HUES6 (cell line): ENCODE results near the gene YTHDF2.
"Not testable (repeated sequence)": the region's sequence is repeated elsewhere in the genome, so short reads cannot be mapped to it uniquely, and the experiment has no call there.

ENCODE experiments used
- H3K27ac ChIP-seq: 2 replicates; pipeline ENCODE4 v1.7.0; 2013; ENCODE audit warnings: low read depth, mild to moderate bottlenecking, low read length, inconsistent platforms
- H3K27me3 ChIP-seq: 2 replicates; pipeline ENCODE4 v1.6.1; 2013; ENCODE audit warnings: low read length; ENCODE audit not compliant: control insufficient read depth, insufficient read depth
- H3K36me3 ChIP-seq: 2 replicates; pipeline ENCODE4 v1.6.1; 2013; ENCODE audit warnings: low read length; ENCODE audit not compliant: control insufficient read depth, insufficient read depth
- H3K4me1 ChIP-seq: 2 replicates; pipeline ENCODE4 v1.6.1; 2013; ENCODE audit warnings: low read length; ENCODE audit not compliant: control insufficient read depth, insufficient read depth
- H3K4me3 ChIP-seq: 2 replicates; pipeline ENCODE4 v1.5.1; 2013; ENCODE audit warnings: low read depth, low read length
- H3K9ac ChIP-seq: one replicate; pipeline ENCODE4 v1.6.1; 2013; ENCODE audit warnings: mild to moderate bottlenecking, low read length
- H3K9me3 ChIP-seq: 2 replicates; pipeline ENCODE4 v1.6.1; 2013; ENCODE audit warnings: low read depth, low read length; ENCODE audit not compliant: control insufficient read depth, insufficient read depth

Gene YTHDF2

GRCh38 chr1:28736450-28737306 lies at the start of gene YTHDF2:
YTHDF2 (plus strand) TSS chr1:28736940; CDS start chr1:28737121, 181 bp downstream.
- Histone ChIP-seq H3K27me3 (no peaks in the 10 kb centered on the region), H3K9ac (peak within 1 kb of the TSS; percentile 100), H3K27ac (peak within 1 kb of the TSS; percentile 99), H3K4me3 (peak within 1 kb of the TSS; percentile 99), H3K9me3 (no peaks in the 10 kb centered on the region), H3K4me1 (peaks cover 16% of the 10 kb centered on the region), H3K36me3 (peaks cover 43% of the 10 kb centered on the region)

GRCh38 chr1:28691627-28692026 lies 45.1 kb upstream of the YTHDF2 start:
- peaks cover 54% of the 10 kb centered on the region for H3K36me3 ChIP-seq
- not testable (repeated sequence) for H3K4me1 ChIP-seq, H3K9ac ChIP-seq, H3K27me3 ChIP-seq, H3K27ac ChIP-seq, H3K9me3 ChIP-seq, H3K4me3 ChIP-seq

DNA sequence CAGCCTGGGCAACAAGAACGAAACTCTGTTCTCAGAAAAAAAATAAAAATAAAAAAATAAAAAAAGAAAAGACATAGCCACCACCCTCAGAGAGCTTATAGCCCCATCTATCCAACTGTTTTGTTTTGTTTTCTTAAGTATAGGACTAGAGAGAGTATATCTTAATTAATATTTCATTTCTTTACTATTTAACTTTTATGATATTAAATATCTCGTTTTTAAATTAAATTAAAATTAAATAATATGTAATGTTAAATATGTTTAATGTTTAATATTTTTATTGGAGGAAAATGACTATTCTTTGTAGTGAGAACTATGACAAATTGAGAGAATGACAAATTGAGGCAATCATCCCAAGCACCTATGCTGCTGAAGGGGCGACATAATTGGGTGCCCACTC lies 33.1 kb upstream of the YTHDF2 start:
- no peak overlapping the region for H3K9ac ChIP-seq
- no peaks in the 10 kb centered on the region for H3K27me3 ChIP-seq
- no peak overlapping the region for H3K27ac ChIP-seq
- H3K4me3 ChIP-seq, result no peak overlapping the region
- peaks cover 55% of the 10 kb centered on the region for H3K36me3 ChIP-seq
- no peaks in the 10 kb centered on the region for H3K9me3 ChIP-seq
- H3K4me1 ChIP-seq, result no peaks in the 10 kb centered on the region

GRCh38 chr1:28716336-28716735 lies 20.4 kb upstream of the YTHDF2 start:
- Histone ChIP-seq H3K27ac (no peak overlapping the region), H3K27me3 (no peaks in the 10 kb centered on the region), H3K4me3 (no peak overlapping the region), H3K36me3 (peaks cover 38% of the 10 kb centered on the region), H3K9ac (no peak overlapping the region), H3K9me3 (no peaks in the 10 kb centered on the region), H3K4me1 (peaks cover 8% of the 10 kb centered on the region; the same call in 1 of the 2 replicates)

DNA sequence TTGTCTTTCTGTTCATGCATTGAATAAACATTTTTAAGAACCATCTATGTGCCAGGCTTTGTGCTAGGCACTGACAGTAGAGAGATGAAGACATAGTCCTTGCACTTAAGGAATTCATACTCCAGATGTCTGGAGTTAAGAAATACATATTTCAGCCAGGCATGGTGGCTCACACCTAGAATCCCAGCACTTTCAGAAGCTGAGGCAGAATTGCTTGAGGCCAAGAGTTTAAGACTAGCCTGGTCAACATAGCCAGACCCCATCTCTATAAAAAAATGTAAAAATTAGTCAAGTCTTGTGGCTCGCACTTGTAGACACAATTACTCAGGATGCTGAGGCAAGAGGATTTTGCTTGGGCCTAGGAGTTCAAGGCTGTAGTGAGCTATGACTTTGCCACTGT lies 18.6 kb upstream of the YTHDF2 start:
- Histone ChIP-seq H3K9me3 (no peaks in the 10 kb centered on the region), H3K27ac (no peak overlapping the region), H3K4me1 (peaks cover 8% of the 10 kb centered on the region; the same call in 1 of the 2 replicates), H3K9ac (no peak overlapping the region), H3K36me3 (peaks cover 26% of the 10 kb centered on the region), H3K27me3 (no peaks in the 10 kb centered on the region), H3K4me3 (no peak overlapping the region)

DNA sequence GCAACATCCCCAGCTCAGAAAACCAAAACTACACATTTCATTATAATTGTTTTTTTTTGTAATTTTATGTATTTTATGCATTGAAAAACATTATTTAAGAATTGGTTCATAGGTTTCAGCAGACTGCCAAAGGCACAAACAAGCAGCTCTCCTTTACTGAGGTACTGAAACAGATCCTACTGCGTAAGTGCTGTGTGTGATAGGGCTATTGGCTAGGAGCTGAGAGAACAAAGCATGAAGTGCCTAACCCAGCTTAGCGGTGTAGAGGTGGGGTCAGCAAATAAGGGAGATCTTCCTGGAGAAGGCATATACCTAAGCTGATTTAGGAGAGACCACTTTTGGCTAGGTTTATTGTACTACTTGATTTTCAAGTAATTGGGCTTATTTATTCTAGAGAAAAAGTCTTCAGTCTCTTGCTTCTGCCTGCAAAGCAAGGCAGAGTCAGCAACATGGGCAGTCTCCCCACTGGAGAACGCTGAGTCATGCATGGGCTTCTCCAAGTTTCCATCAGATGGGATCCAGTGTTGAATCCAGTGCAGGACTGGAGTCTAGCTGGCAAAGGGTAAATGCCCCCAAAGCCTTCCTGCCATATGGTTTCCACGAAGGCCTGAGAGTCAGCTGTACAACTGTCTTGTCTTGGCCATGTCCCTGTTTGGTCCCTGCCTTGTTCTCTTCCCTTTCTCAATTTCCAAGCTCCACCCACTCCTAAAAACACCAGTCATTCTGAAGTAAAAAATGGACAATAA lies 18.0 kb upstream of the YTHDF2 start:
- H3K36me3 ChIP-seq, result peaks cover 20% of the 10 kb centered on the region
- no peak overlapping the region for H3K9ac ChIP-seq
- no peak overlapping the region for H3K27ac ChIP-seq
- H3K4me1 ChIP-seq, result peaks cover 8% of the 10 kb centered on the region; the same call in 1 of the 2 replicates
- H3K9me3 ChIP-seq, result no peaks in the 10 kb centered on the region
- no peaks in the 10 kb centered on the region for H3K27me3 ChIP-seq
- H3K4me3 ChIP-seq, result no peak overlapping the region

GRCh38 chr1:28719332-28719619 lies 17.5 kb upstream of the YTHDF2 start:
- H3K4me1 ChIP-seq, result peaks cover 8% of the 10 kb centered on the region; the same call in 1 of the 2 replicates
- H3K27me3 ChIP-seq, result no peaks in the 10 kb centered on the region
- no peaks in the 10 kb centered on the region for H3K9me3 ChIP-seq
- H3K36me3 ChIP-seq, result peaks cover 15% of the 10 kb centered on the region
- H3K27ac ChIP-seq, result no peak overlapping the region
- H3K4me3 ChIP-seq, result no peak overlapping the region
- H3K9ac ChIP-seq, result no peak overlapping the region

- Histone ChIP-seq H3K9ac (no peak overlapping the region), H3K36me3 (peaks cover 5% of the 10 kb centered on the region; the same call in 1 of the 2 replicates), H3K27me3 (no peaks in the 10 kb centered on the region), H3K4me1 (peaks cover 8% of the 10 kb centered on the region; the same call in 1 of the 2 replicates), H3K9me3 (no peaks in the 10 kb centered on the region), H3K27ac (no peak overlapping the region), H3K4me3 (no peak overlapping the region)
Measured at GRCh38 chr1:28720376-28720775, 16.4 kb upstream of the YTHDF2 start.

- not testable (repeated sequence) for H3K4me1 ChIP-seq, H3K9me3 ChIP-seq, H3K4me3 ChIP-seq, H3K9ac ChIP-seq, H3K36me3 ChIP-seq, H3K27me3 ChIP-seq, H3K27ac ChIP-seq
Measured at GRCh38 chr1:28721927-28722326, 14.8 kb upstream of the YTHDF2 start.

DNA sequence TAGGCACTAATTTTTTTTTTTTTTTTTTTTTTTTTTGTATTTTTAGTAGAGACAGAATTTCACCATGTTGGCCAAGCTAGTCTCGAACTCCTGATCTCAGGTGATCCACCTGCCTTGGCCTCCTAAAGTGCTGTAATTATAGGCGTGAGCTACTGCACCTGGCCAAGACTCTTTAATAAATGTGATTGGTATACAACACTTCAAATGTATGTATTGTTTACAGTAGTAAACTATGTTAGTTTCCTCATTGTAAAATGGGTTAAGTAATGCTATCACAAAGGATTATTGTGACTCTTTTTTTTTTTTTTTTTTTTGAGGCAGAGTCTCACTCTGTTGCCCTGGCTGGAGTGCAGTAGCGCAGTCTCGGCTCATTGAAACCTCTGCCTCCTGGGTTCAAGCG lies 11.4 kb upstream of the YTHDF2 start:
- not testable (repeated sequence) for H3K9me3 ChIP-seq, H3K9ac ChIP-seq, H3K27ac ChIP-seq, H3K36me3 ChIP-seq, H3K27me3 ChIP-seq, H3K4me1 ChIP-seq, H3K4me3 ChIP-seq

- Histone ChIP-seq H3K36me3 (peaks cover 37% of the 10 kb centered on the region), H3K4me3 (peak overlapping the region; percentile 99), H3K9me3 (no peaks in the 10 kb centered on the region), H3K27me3 (no peaks in the 10 kb centered on the region), H3K9ac (peak overlapping the region; percentile 100), H3K4me1 (peaks cover 16% of the 10 kb centered on the region), H3K27ac (peak overlapping the region; percentile 99)
Measured at GRCh38 chr1:28735961-28736449, 735 bp upstream of the YTHDF2 start.
